ENCODE results near the gene LUZP1.

DNA sequence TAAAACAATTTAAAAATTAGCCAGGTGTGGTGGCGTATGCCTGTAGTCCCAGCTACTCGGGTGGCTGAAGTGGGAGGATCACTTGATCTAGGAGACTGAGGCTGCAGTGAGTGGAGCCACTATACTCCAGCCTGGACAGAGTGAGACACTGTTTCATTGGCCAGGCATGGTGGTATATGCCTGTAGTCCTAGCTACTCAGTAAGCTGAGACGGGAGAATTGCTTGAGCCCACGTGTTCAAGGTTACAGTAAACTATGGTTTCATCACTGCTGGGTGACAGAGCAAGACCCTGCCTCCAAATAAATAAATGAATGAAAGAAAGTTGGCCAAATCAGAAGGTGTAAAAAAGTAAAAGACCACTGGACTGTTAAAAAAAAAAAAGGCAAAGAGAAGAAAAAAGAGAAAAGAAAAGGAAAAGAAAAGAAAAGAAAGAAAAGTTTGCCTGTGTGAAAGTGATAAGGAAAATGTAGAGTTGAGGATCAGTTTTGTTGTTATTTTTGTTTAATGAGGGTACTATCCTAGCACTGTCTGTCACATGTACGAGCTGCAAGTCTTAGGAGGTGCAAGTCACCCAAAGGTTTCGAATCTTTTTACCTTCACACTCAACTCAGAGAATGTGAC lies 52.3 kb downstream of the LUZP1 start:
- TF ChIP-seq CTCF (IDR thresholded peaks at IDR 0.05 in 2 of 3, conservative IDR thresholded peaks at IDR 0.05 in 1 of 3; ENCODE audit: control insufficient read depth in 2 of 3, extremely low read depth in 1 of 3, insufficient read depth in 1 of 3, low read depth in 3 of 3, low read length in 3 of 3) (no peak), POLR2A (IDR thresholded peaks at IDR 0.05; ENCODE audit: low read depth, low read length) (no peak), CREM (IDR thresholded peaks at IDR 0.05; ENCODE audit: low read depth) (no peak), MAX (IDR thresholded peaks at IDR 0.05; ENCODE audit: low read depth, low read length) (no peak), TAF1 (IDR thresholded peaks at IDR 0.05; ENCODE audit: borderline replicate concordance, low read depth, low read length) (no peak), POLR2AphosphoS5 (IDR thresholded peaks at IDR 0.05; ENCODE audit: low read length) (no peak), SMARCA5 (IDR thresholded peaks at IDR 0.05) (no peak), BHLHE40 (IDR thresholded peaks at IDR 0.05; ENCODE audit: borderline replicate concordance in 1 of 2, low read depth in 2 of 2, low read length in 1 of 2) (no peak)
- TF ChIP-seq, protein P1, sequence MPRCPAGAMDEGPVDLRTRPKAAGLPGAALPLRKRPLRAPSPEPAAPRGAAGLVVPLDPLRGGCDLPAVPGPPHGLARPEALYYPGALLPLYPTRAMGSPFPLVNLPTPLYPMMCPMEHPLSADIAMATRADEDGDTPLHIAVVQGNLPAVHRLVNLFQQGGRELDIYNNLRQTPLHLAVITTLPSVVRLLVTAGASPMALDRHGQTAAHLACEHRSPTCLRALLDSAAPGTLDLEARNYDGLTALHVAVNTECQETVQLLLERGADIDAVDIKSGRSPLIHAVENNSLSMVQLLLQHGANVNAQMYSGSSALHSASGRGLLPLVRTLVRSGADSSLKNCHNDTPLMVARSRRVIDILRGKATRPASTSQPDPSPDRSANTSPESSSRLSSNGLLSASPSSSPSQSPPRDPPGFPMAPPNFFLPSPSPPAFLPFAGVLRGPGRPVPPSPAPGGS (IDR thresholded peaks at IDR 0.05; ENCODE audit: borderline replicate concordance, insufficient read depth, low read depth, low read length, poor library complexity, severe bottlenecking) = no peak
- TF ChIP-seq, protein P2, sequence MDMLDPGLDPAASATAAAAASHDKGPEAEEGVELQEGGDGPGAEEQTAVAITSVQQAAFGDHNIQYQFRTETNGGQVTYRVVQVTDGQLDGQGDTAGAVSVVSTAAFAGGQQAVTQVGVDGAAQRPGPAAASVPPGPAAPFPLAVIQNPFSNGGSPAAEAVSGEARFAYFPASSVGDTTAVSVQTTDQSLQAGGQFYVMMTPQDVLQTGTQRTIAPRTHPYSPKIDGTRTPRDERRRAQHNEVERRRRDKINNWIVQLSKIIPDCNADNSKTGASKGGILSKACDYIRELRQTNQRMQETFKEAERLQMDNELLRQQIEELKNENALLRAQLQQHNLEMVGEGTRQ (IDR thresholded peaks at IDR 0.05; ENCODE audit: borderline replicate concordance, low read depth, low read length) = no peak
- TF ChIP-seq, protein P3, sequence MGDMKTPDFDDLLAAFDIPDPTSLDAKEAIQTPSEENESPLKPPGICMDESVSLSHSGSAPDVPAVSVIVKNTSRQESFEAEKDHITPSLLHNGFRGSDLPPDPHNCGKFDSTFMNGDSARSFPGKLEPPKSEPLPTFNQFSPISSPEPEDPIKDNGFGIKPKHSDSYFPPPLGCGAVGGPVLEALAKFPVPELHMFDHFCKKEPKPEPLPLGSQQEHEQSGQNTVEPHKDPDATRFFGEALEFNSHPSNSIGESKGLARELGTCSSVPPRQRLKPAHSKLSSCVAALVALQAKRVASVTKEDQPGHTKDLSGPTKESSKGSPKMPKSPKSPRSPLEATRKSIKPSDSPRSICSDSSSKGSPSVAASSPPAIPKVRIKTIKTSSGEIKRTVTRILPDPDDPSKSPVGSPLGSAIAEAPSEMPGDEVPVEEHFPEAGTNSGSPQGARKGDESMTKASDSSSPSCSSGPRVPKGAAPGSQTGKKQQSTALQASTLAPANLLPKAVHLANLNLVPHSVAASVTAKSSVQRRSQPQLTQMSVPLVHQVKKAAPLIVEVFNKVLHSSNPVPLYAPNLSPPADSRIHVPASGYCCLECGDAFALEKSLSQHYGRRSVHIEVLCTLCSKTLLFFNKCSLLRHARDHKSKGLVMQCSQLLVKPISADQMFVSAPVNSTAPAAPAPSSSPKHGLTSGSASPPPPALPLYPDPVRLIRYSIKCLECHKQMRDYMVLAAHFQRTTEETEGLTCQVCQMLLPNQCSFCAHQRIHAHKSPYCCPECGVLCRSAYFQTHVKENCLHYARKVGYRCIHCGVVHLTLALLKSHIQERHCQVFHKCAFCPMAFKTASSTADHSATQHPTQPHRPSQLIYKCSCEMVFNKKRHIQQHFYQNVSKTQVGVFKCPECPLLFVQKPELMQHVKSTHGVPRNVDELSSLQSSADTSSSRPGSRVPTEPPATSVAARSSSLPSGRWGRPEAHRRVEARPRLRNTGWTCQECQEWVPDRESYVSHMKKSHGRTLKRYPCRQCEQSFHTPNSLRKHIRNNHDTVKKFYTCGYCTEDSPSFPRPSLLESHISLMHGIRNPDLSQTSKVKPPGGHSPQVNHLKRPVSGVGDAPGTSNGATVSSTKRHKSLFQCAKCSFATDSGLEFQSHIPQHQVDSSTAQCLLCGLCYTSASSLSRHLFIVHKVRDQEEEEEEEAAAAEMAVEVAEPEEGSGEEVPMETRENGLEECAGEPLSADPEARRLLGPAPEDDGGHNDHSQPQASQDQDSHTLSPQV (IDR thresholded peaks at IDR 0.05) = no peak
- TF ChIP-seq, protein P4, sequence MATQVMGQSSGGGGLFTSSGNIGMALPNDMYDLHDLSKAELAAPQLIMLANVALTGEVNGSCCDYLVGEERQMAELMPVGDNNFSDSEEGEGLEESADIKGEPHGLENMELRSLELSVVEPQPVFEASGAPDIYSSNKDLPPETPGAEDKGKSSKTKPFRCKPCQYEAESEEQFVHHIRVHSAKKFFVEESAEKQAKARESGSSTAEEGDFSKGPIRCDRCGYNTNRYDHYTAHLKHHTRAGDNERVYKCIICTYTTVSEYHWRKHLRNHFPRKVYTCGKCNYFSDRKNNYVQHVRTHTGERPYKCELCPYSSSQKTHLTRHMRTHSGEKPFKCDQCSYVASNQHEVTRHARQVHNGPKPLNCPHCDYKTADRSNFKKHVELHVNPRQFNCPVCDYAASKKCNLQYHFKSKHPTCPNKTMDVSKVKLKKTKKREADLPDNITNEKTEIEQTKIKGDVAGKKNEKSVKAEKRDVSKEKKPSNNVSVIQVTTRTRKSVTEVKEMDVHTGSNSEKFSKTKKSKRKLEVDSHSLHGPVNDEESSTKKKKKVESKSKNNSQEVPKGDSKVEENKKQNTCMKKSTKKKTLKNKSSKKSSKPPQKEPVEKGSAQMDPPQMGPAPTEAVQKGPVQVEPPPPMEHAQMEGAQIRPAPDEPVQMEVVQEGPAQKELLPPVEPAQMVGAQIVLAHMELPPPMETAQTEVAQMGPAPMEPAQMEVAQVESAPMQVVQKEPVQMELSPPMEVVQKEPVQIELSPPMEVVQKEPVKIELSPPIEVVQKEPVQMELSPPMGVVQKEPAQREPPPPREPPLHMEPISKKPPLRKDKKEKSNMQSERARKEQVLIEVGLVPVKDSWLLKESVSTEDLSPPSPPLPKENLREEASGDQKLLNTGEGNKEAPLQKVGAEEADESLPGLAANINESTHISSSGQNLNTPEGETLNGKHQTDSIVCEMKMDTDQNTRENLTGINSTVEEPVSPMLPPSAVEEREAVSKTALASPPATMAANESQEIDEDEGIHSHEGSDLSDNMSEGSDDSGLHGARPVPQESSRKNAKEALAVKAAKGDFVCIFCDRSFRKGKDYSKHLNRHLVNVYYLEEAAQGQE (IDR thresholded peaks at IDR 0.05; ENCODE audit: low read depth, low read length) = no peak
- TF ChIP-seq, protein P5, sequence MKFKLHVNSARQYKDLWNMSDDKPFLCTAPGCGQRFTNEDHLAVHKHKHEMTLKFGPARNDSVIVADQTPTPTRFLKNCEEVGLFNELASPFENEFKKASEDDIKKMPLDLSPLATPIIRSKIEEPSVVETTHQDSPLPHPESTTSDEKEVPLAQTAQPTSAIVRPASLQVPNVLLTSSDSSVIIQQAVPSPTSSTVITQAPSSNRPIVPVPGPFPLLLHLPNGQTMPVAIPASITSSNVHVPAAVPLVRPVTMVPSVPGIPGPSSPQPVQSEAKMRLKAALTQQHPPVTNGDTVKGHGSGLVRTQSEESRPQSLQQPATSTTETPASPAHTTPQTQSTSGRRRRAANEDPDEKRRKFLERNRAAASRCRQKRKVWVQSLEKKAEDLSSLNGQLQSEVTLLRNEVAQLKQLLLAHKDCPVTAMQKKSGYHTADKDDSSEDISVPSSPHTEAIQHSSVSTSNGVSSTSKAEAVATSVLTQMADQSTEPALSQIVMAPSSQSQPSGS (IDR thresholded peaks at IDR 0.05; ENCODE audit: low read length) = no peak
- TF ChIP-seq, protein P6, sequence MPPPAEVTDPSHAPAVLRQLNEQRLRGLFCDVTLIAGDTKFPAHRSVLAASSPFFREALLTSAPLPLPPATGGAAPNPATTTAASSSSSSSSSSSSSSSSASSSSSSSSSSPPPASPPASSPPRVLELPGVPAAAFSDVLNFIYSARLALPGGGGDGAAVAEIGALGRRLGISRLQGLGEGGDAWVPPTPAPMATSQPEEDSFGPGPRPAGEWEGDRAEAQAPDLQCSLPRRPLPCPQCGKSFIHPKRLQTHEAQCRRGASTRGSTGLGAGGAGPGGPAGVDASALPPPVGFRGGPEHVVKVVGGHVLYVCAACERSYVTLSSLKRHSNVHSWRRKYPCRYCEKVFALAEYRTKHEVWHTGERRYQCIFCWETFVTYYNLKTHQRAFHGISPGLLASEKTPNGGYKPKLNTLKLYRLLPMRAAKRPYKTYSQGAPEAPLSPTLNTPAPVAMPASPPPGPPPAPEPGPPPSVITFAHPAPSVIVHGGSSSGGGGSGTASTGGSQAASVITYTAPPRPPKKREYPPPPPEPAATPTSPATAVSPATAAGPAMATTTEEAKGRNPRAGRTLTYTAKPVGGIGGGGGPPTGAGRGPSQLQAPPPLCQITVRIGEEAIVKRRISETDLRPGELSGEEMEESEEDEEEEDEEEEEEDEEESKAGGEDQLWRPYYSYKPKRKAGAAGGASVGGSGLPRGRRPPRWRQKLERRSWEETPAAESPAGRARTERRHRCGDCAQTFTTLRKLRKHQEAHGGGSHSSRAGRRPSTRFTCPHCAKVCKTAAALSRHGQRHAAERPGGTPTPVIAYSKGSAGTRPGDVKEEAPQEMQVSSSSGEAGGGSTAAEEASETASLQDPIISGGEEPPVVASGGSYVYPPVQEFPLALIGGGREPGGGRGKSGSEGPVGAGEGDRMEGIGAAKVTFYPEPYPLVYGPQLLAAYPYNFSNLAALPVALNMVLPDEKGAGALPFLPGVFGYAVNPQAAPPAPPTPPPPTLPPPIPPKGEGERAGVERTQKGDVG (CRISPR knock-in tag; IDR thresholded peaks at IDR 0.05) = no peak

All from GM12878 (cell line).